ENCODE measurements around the gene ZNF382.
A peak's percentile ranks its signal among the peaks of the same experiment; 100 is the strongest.
"Not testable (repeated sequence)": the region's sequence is repeated elsewhere in the genome, so short reads cannot be mapped to it uniquely, and the experiment has no call there.

ZNF382 gene

GRCh38 chr19:36605101-36605876, at the start of gene ZNF382:
Gene ZNF382 (plus strand): TSS chr19:36605313. CDS start chr19:36609915, 4,602 bp downstream.
- peaks cover 26% of the 10 kb centered on the region for H3K36me3 Mint-ChIP-seq
- DNase-seq (ENCODE audit: low spot score in 2 of 2) (peak; percentile 90 to 93), ATAC-seq (peak; percentile 88)
- peak within 1 kb of the TSS; percentile 97 for H3K27ac Mint-ChIP-seq
- H3K4me1 Mint-ChIP-seq, result peaks cover 35% of the 10 kb centered on the region
- peak within 1 kb of the TSS; percentile 99 for H3K4me3 Mint-ChIP-seq
- peaks cover 3% of the 10 kb centered on the region for H3K9me3 Mint-ChIP-seq

DNA sequence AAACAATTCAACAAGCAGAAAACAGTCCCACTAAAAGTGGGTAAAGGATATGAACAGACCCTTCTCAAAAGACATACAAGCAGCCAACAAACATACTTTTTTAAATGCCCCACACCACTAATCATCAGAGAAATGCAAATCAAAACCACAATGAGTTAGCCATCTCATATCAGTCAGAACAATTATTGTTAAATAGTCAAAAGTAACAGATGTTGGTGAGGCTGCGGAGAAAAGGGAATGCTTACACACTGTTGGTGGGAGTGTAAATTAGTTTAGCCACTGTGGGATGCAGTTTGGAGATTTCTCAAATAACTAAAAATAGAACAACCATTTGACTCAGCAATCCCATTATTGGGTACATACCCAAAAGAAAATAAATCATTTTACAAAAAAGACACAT, 40.7 kb upstream of the ZNF382 start:
- no peaks in the 10 kb centered on the region for H3K4me1 Mint-ChIP-seq
- no peak overlapping the region for H3K27ac Mint-ChIP-seq
- DNase-seq (ENCODE audit: low spot score in 2 of 2), result no peak
- no peak for ATAC-seq
- H3K4me3 Mint-ChIP-seq, result no peak overlapping the region
- peaks cover 78% of the 10 kb centered on the region for H3K36me3 Mint-ChIP-seq
- H3K9me3 Mint-ChIP-seq, result peaks cover 21% of the 10 kb centered on the region

- Mint-ChIP-seq H3K36me3 (peaks cover 68% of the 10 kb centered on the region), H3K9me3 (peaks cover 6% of the 10 kb centered on the region), H3K27ac (peak overlapping the region; percentile 96), H3K4me3 (peak overlapping the region; percentile 97), H3K4me1 (peaks cover 37% of the 10 kb centered on the region)
- ATAC-seq (no peak), DNase-seq (ENCODE audit: low spot score in 2 of 2) (no peak)
Observed at GRCh38 chr19:36572593-36573019, 32.5 kb upstream of the ZNF382 start.

- DNase-seq (ENCODE audit: low spot score in 2 of 2), result peak; percentile 70 to 93
- Mint-ChIP-seq H3K9me3 (peaks cover 2% of the 10 kb centered on the region), H3K36me3 (peaks cover 68% of the 10 kb centered on the region), H3K4me3 (peak within 1 kb of the TSS; percentile 97), H3K27ac (peak within 1 kb of the TSS; percentile 96), H3K4me1 (peaks cover 37% of the 10 kb centered on the region)
- peak; percentile 96 for ATAC-seq
Observed at GRCh38 chr19:36573020-36573894, 31.9 kb upstream of the ZNF382 start, which contains the start of gene ZNF529. Gene ZNF529 (minus strand): TSS chr19:36573292. CDS start chr19:36572346, 946 bp downstream.

- ATAC-seq (no peak), DNase-seq (ENCODE audit: low spot score in 2 of 2) (no peak)
- Mint-ChIP-seq H3K27ac (peak overlapping the region; percentile 96), H3K36me3 (peaks cover 70% of the 10 kb centered on the region), H3K4me3 (peak overlapping the region; percentile 97), H3K9me3 (peaks cover 2% of the 10 kb centered on the region), H3K4me1 (peaks cover 37% of the 10 kb centered on the region)
Observed at GRCh38 chr19:36573895-36574720, 31.0 kb upstream of the ZNF382 start.

GRCh38 chr19:36574741-36575140, 30.4 kb upstream of the ZNF382 start:
- peaks cover 70% of the 10 kb centered on the region for H3K36me3 Mint-ChIP-seq
- H3K4me1 Mint-ChIP-seq, result peaks cover 37% of the 10 kb centered on the region
- no peak overlapping the region for H3K27ac Mint-ChIP-seq
- peaks cover 2% of the 10 kb centered on the region for H3K9me3 Mint-ChIP-seq
- H3K4me3 Mint-ChIP-seq, result peak overlapping the region; percentile 97
- ATAC-seq (no peak), DNase-seq (ENCODE audit: low spot score in 2 of 2) (no peak)

GRCh38 chr19:36577271-36577996, 27.7 kb upstream of the ZNF382 start:
- Mint-ChIP-seq H3K4me1 (peaks cover 27% of the 10 kb centered on the region), H3K4me3 (no peak overlapping the region), H3K36me3 (peaks cover 70% of the 10 kb centered on the region), H3K9me3 (peaks cover 7% of the 10 kb centered on the region), H3K27ac (no peak overlapping the region)
- DNase-seq (ENCODE audit: low spot score in 2 of 2) (no peak), ATAC-seq (no peak)

GRCh38 chr19:36579255-36579654, 25.9 kb upstream of the ZNF382 start:
- peaks cover 9% of the 10 kb centered on the region for H3K4me1 Mint-ChIP-seq
- H3K36me3 Mint-ChIP-seq, result peaks cover 72% of the 10 kb centered on the region
- peaks cover 14% of the 10 kb centered on the region for H3K9me3 Mint-ChIP-seq
- ATAC-seq (no peak), DNase-seq (ENCODE audit: low spot score in 2 of 2) (no peak)
- no peak overlapping the region for H3K4me3 Mint-ChIP-seq
- no peak overlapping the region for H3K27ac Mint-ChIP-seq

- H3K27ac Mint-ChIP-seq, result peak overlapping the region; percentile 20
- not testable (repeated sequence) for H3K4me3 Mint-ChIP-seq; DNase-seq (ENCODE audit: low spot score in 2 of 2); H3K9me3 Mint-ChIP-seq; ATAC-seq
- peaks cover 29% of the 10 kb centered on the region for H3K4me1 Mint-ChIP-seq
- peaks cover 19% of the 10 kb centered on the region for H3K36me3 Mint-ChIP-seq
Observed at GRCh38 chr19:36602681-36603080, 2.4 kb upstream of the ZNF382 start.

DNA sequence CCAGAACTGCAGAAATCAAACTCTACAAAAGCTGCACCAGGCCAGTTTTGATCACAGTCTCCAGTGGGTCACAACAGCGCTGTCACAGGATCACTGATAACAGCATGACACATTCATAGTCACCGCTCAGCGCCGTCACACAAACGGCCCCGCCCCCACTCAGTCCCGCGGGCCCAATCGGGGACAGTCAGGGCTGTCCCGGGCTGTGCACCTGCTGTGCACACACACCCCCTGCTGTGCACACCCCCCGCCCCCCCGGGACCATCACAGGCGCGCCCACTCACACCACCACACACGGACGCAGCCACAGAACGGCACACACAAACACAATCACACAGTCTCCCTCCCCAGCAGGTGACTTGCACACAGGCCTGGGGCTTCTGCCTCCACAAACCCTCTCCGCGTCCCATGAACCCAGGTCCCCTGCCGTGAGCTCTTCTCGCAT, 435 bp upstream of the ZNF382 start:
- peak; percentile 69 to 88 for DNase-seq (ENCODE audit: low spot score in 2 of 2)
- H3K27ac Mint-ChIP-seq, result peak overlapping the region; percentile 97
- H3K9me3 Mint-ChIP-seq, result peaks cover 3% of the 10 kb centered on the region
- ATAC-seq, result peak; percentile 94
- H3K4me1 Mint-ChIP-seq, result peaks cover 35% of the 10 kb centered on the region
- H3K36me3 Mint-ChIP-seq, result peaks cover 20% of the 10 kb centered on the region
- peak overlapping the region; percentile 99 for H3K4me3 Mint-ChIP-seq

GRCh38 chr19:36605877-36606478, 865 bp downstream of the ZNF382 start:
- DNase-seq (ENCODE audit: low spot score in 2 of 2) (no peak), ATAC-seq (peak; percentile 68)
- Mint-ChIP-seq H3K4me3 (peak overlapping the region; percentile 99), H3K27ac (peak overlapping the region; percentile 97), H3K9me3 (peaks cover 3% of the 10 kb centered on the region), H3K4me1 (peaks cover 35% of the 10 kb centered on the region), H3K36me3 (peaks cover 33% of the 10 kb centered on the region)

GRCh38 chr19:36627057-36627456, 21.9 kb downstream of the ZNF382 start:
- H3K27ac Mint-ChIP-seq, result no peak overlapping the region
- H3K4me3 Mint-ChIP-seq, result no peak overlapping the region
- no peaks in the 10 kb centered on the region for H3K4me1 Mint-ChIP-seq
- ATAC-seq (no peak), DNase-seq (ENCODE audit: low spot score in 2 of 2) (no peak)
- H3K9me3 Mint-ChIP-seq, result peaks cover 33% of the 10 kb centered on the region
- H3K36me3 Mint-ChIP-seq, result peaks cover 7% of the 10 kb centered on the region

- Mint-ChIP-seq H3K4me1 (no peaks in the 10 kb centered on the region), H3K27ac (no peak overlapping the region), H3K9me3 (peaks cover 44% of the 10 kb centered on the region), H3K36me3 (peaks cover 6% of the 10 kb centered on the region), H3K4me3 (no peak overlapping the region)
- DNase-seq (ENCODE audit: low spot score in 2 of 2), result no peak
- no peak for ATAC-seq
Observed at GRCh38 chr19:36635342-36635741, 30.2 kb downstream of the ZNF382 start.
